Measurements from ENCODE around the gene SERPINA1.

- TF ChIP-seq CTCF (IDR thresholded peaks at IDR 0.05; ENCODE audit: low read depth, low read length, missing input control) (no peak), ATF3 (IDR thresholded peaks at IDR 0.05) (no peak), RXRA (IDR thresholded peaks at IDR 0.05) (no peak), RAD21 (IDR thresholded peaks at IDR 0.05) (no peak), SP1 (IDR thresholded peaks at IDR 0.05) (no peak), TAF1 (conservative IDR thresholded peaks at IDR 0.05) (no peak), REST (IDR thresholded peaks at IDR 0.05) (no peak), GABPA (IDR thresholded peaks at IDR 0.05 in 1 of 2, conservative IDR thresholded peaks at IDR 0.05 in 1 of 2) (no peak), EGR1 (IDR thresholded peaks at IDR 0.05; ENCODE audit: low read depth in 2 of 2) (no peak), YY1 (IDR thresholded peaks at IDR 0.05) (no peak)
- TF ChIP-seq, protein P1, sequence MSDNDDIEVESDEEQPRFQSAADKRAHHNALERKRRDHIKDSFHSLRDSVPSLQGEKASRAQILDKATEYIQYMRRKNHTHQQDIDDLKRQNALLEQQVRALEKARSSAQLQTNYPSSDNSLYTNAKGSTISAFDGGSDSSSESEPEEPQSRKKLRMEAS (IDR thresholded peaks at IDR 0.05) = no peak
- TF ChIP-seq, protein P2, sequence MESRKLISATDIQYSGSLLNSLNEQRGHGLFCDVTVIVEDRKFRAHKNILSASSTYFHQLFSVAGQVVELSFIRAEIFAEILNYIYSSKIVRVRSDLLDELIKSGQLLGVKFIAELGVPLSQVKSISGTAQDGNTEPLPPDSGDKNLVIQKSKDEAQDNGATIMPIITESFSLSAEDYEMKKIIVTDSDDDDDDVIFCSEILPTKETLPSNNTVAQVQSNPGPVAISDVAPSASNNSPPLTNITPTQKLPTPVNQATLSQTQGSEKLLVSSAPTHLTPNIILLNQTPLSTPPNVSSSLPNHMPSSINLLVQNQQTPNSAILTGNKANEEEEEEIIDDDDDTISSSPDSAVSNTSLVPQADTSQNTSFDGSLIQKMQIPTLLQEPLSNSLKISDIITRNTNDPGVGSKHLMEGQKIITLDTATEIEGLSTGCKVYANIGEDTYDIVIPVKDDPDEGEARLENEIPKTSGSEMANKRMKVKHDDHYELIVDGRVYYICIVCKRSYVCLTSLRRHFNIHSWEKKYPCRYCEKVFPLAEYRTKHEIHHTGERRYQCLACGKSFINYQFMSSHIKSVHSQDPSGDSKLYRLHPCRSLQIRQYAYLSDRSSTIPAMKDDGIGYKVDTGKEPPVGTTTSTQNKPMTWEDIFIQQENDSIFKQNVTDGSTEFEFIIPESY (IDR thresholded peaks at IDR 0.05) = no peak
Observed at GRCh38 chr14:94354638-94355185, 33.7 kb downstream of the SERPINA1 start.
